Mesothelial cell of epicardium (in vitro differentiated cells): ENCODE results near the gene GANAB. TPM values are rescaled to one million over a fixed set of nuclear protein-coding genes. Genes with fewer than 3 reads are reported as not detected.

Experiments used
- DNase-seq, 2 experiments: peaks; one replicate each; pipeline ENCODE4 v3.0.0; 2021; ENCODE audit warnings: low spot score in 2 of 2; ENCODE audit not compliant: unreplicated experiment in 2 of 2
- H3K27ac Mint-ChIP-seq: 2 replicates; pipeline ENCODE4 v1.8.0; 2021; ENCODE audit warnings: mixed read lengths
- H3K27me3 Mint-ChIP-seq: 2 replicates; pipeline ENCODE4 v1.8.0; 2021; ENCODE audit warnings: low read depth, mixed read lengths
- H3K36me3 Mint-ChIP-seq: 2 replicates; pipeline ENCODE4 v1.8.0; 2021; ENCODE audit warnings: mixed read lengths
- H3K4me1 Mint-ChIP-seq: 2 replicates; pipeline ENCODE4 v1.8.0; 2021; ENCODE audit warnings: mixed read lengths
- H3K4me3 Mint-ChIP-seq: 2 replicates; pipeline ENCODE4 v1.8.0; 2021; ENCODE audit warnings: mild to moderate bottlenecking, moderate library complexity, mixed read lengths
- H3K9me3 Mint-ChIP-seq: 2 replicates; pipeline ENCODE4 v1.8.0; 2021; ENCODE audit warnings: mixed read lengths
- CTCF ChIP-seq: fragments of 200-600 bp; sonication (generic); IDR thresholded peaks from one replicate; pipeline ENCODE4 v1.5.0; 2021; ENCODE audit warnings: antibody characterized with exemption; ENCODE audit not compliant: unreplicated experiment
- total RNA-seq: library from RNA; stranded (reverse); gene quantifications from 3 replicates; pipeline ENCODE4 v1.2.1, GENCODE V29; 2021

The GANAB gene
- total RNA-seq, 1 donor from 2014 or later, result 324 TPM

GRCh38 chr11:62607714-62608113 is 38.7 kb downstream of the GANAB start:
- Mint-ChIP-seq H3K36me3 (peaks cover 10% of the 10 kb centered on the region), H3K27ac (no peak overlapping the region), H3K9me3 (no peaks in the 10 kb centered on the region), H3K4me3 (no peak overlapping the region), H3K27me3 (peaks cover 4% of the 10 kb centered on the region), H3K4me1 (peaks cover 27% of the 10 kb centered on the region)
- no peak for TF ChIP-seq CTCF
- no peak for DNase-seq

GRCh38 chr11:62605902-62606301 is 40.5 kb downstream of the GANAB start:
- H3K27ac Mint-ChIP-seq, result no peak overlapping the region
- TF ChIP-seq CTCF, result no peak
- no peaks in the 10 kb centered on the region for H3K9me3 Mint-ChIP-seq

GRCh38 chr11:62605467-62605866 is 40.9 kb downstream of the GANAB start:
- no peak for TF ChIP-seq CTCF
- peaks cover 18% of the 10 kb centered on the region for H3K4me1 Mint-ChIP-seq

More at GRCh38 chr11:62605902-62606301, 40.5 kb downstream of the GANAB start:
- Mint-ChIP-seq H3K36me3 (peaks cover 10% of the 10 kb centered on the region), H3K4me3 (no peak overlapping the region), H3K27me3 (peaks cover 4% of the 10 kb centered on the region), H3K4me1 (peaks cover 19% of the 10 kb centered on the region)
- no peak for DNase-seq

GRCh38 chr11:62604460-62605120 is 41.8 kb downstream of the GANAB start:
- no peak overlapping the region for H3K4me3 Mint-ChIP-seq

More at GRCh38 chr11:62605467-62605866, 40.9 kb downstream of the GANAB start:
- H3K9me3 Mint-ChIP-seq, result no peaks in the 10 kb centered on the region
- H3K27me3 Mint-ChIP-seq, result peaks cover 4% of the 10 kb centered on the region
- no peak for DNase-seq
- no peak overlapping the region for H3K4me3 Mint-ChIP-seq
- no peak overlapping the region for H3K27ac Mint-ChIP-seq
- H3K36me3 Mint-ChIP-seq, result peaks cover 10% of the 10 kb centered on the region

GRCh38 chr11:62603776-62604299 is 42.6 kb downstream of the GANAB start:
- Mint-ChIP-seq H3K27ac (no peak overlapping the region), H3K9me3 (no peaks in the 10 kb centered on the region), H3K27me3 (peaks cover 4% of the 10 kb centered on the region), H3K4me3 (peak overlapping the region; percentile 53), H3K4me1 (peaks cover 32% of the 10 kb centered on the region), H3K36me3 (peaks cover 8% of the 10 kb centered on the region)
- no peak for DNase-seq
- no peak for TF ChIP-seq CTCF

More at GRCh38 chr11:62604460-62605120, 41.8 kb downstream of the GANAB start:
- TF ChIP-seq CTCF, result no peak
- peaks cover 10% of the 10 kb centered on the region for H3K36me3 Mint-ChIP-seq
- no peak overlapping the region for H3K27ac Mint-ChIP-seq
- peaks cover 24% of the 10 kb centered on the region for H3K4me1 Mint-ChIP-seq
- peaks cover 4% of the 10 kb centered on the region for H3K27me3 Mint-ChIP-seq
- no peak for DNase-seq
- no peaks in the 10 kb centered on the region for H3K9me3 Mint-ChIP-seq
